ENCODE results near the gene MAPKAPK5.
"Not testable (repeated sequence)": the region's sequence is repeated elsewhere in the genome, so short reads cannot be mapped to it uniquely, and the experiment has no call there.

Gene MAPKAPK5

GRCh38 chr12:111942557-111942956 lies 100.5 kb downstream of the MAPKAPK5 start:
- H3K4me3 ChIP-seq (ENCODE audit: low read length), result no peak overlapping the region
- no peak for TF ChIP-seq ZNF274 (IDR thresholded peaks at IDR 0.05; ENCODE audit: low read depth, low read length)

- no peak for TF ChIP-seq ZNF274 (IDR thresholded peaks at IDR 0.05; ENCODE audit: low read depth, low read length)
- no peak overlapping the region for H3K4me3 ChIP-seq (ENCODE audit: low read length)
Observed at GRCh38 chr12:111943929-111944328, 101.9 kb downstream of the MAPKAPK5 start.

- H3K4me3 ChIP-seq (ENCODE audit: low read length), result not testable (repeated sequence)
Observed at GRCh38 chr12:111950961-111951676, 109.1 kb downstream of the MAPKAPK5 start.

Measured in GM08714 (cell line).